ENCODE results near the gene REXO4. TPM values are rescaled to one million over a fixed set of nuclear protein-coding genes. Genes with fewer than 3 reads are reported as not detected.

The REXO4 gene
- total and polyA plus RNA-seq, 2 of the 4 experiments (the other 2 are of a cell fraction): 16.1 to 21.8 TPM

GRCh38 chr9:133362359-133363044, 55.3 kb downstream of the REXO4 start:
- H2BK120ac ChIP-seq (ENCODE audit: low read depth, low read length): no peak overlapping the region
- no peaks in the 10 kb centered on the region for H3K9me3 ChIP-seq (ENCODE audit: control insufficient read depth, insufficient read depth, low read length)
- no peak overlapping the region for H3K4me2 ChIP-seq (ENCODE audit: low read depth, low read length)
- WGBS, 2 experiments (ENCODE audit: extremely low coverage in 2 of 2, insufficient read length in 1 of 2): 87% methylated on average over 5 of the region's 15 CpGs; no CpG with 5 or more reads in 1 of the 2 experiments
- TF ChIP-seq RCOR1 (IDR thresholded peaks at IDR 0.05; ENCODE audit: insufficient replicate concordance, low read length) (no peak), BHLHE40 (IDR thresholded peaks at IDR 0.05; ENCODE audit: low read depth, low read length) (no peak), MXI1 (IDR thresholded peaks at IDR 0.05; ENCODE audit: borderline replicate concordance, low read depth, low read length) (no peak), ELK1 (IDR thresholded peaks at IDR 0.05; ENCODE audit: borderline replicate concordance, low read depth, low read length) (no peak), CEBPB (IDR thresholded peaks at IDR 0.05; ENCODE audit: low read depth, low read length) (peak; percentile 22; the same call in 1 of the 2 replicates)
- H3K56ac ChIP-seq (ENCODE audit: extremely low read depth, insufficient read depth, low read length): no peak overlapping the region
- H4K20me1 ChIP-seq (ENCODE audit: insufficient read depth, low read length): peaks cover 85% of the 10 kb centered on the region
- H3K27ac ChIP-seq (ENCODE audit: insufficient read depth, low read length): no peak overlapping the region
- peaks cover 4% of the 10 kb centered on the region; the same call in 1 of the 2 replicates for H3K4me1 ChIP-seq (ENCODE audit: control insufficient read depth, insufficient read depth, low read length)
- peaks cover 38 to 86% of the 10 kb centered on the region in 2 experiments for H3K79me1 ChIP-seq (ENCODE audit: low read depth in 1 of 2, low read length in 2 of 2)
- H3K14ac ChIP-seq (replicated peaks; ENCODE audit: low read depth, low read length): no peak overlapping the region
- H2AFZ ChIP-seq (replicated peaks; ENCODE audit: low read length, poor library complexity): peak overlapping the region; percentile 19
- BruUV-seq (replicated peaks): TSS peak; percentile 82
- no peak overlapping the region for H3K9ac ChIP-seq (ENCODE audit: low read depth, low read length)
- H4K91ac ChIP-seq (ENCODE audit: insufficient read depth, low read depth, low read length): no peak overlapping the region
- ChIA-PET POLR2A (ENCODE audit: unreplicated experiment) (no interaction called here), CTCF (interaction anchor here (0.9 kb wide), 1 partner anchor 1416 kb away, joined by 3 read pairs; no protein-coding TSS in a partner anchor)
- no peak overlapping the region for H2BK15ac ChIP-seq (ENCODE audit: low read depth, low read length)
- no peak overlapping the region for H4K5ac ChIP-seq (ENCODE audit: low read depth, low read length)
- no peak overlapping the region for H4K8ac ChIP-seq (ENCODE audit: low read depth in 2 of 2, low read length in 2 of 2)
- intact Hi-C loops (cut with micrococcal nuclease) (no loop called here), in situ Hi-C loops (cut with MboI; ENCODE audit: low sequenced_read_pairs) (no loop called here), dilution Hi-C loops (cut with HindIII; ENCODE audit: low sequenced_read_pairs, unreplicated experiment) (no loop called here)
- H3K4ac ChIP-seq (ENCODE audit: low read depth, low read length): no peak overlapping the region
- H2AK9ac ChIP-seq (replicated peaks; ENCODE audit: low read depth, low read length, poor library complexity): no peak overlapping the region
- no peak overlapping the region for H3K18ac ChIP-seq (ENCODE audit: low read depth, low read length)
- H3K9me1 ChIP-seq (ENCODE audit: insufficient read depth, low read length): peaks cover 4% of the 10 kb centered on the region
- no peak overlapping the region for H3K4me3 ChIP-seq (ENCODE audit: insufficient read depth, low read depth, low read length)
- H2BK20ac ChIP-seq (ENCODE audit: low read depth, low read length): no peak overlapping the region
- ATAC-seq (ENCODE audit: low read depth): no peak
- no peak overlapping the region for H2BK5ac ChIP-seq (ENCODE audit: low read depth, low read length, poor library complexity, severe bottlenecking)
- H3K23ac ChIP-seq (ENCODE audit: low read depth, low read length): no peak overlapping the region
- no peak for DNase-seq
- H3K36me3 ChIP-seq (ENCODE audit: control insufficient read depth, insufficient read depth, low read length): peaks cover 71% of the 10 kb centered on the region
- no peaks in the 10 kb centered on the region for H3K27me3 ChIP-seq (ENCODE audit: control insufficient read depth, insufficient read depth, low read length)
- no peak overlapping the region for H2AK5ac ChIP-seq (ENCODE audit: low read depth, low read length)
